Measurements from ENCODE around the gene PPWD1.
"Not testable (repeated sequence)": the region's sequence is repeated elsewhere in the genome, so short reads cannot be mapped to it uniquely, and the experiment has no call there.

PPWD1 gene

DNA sequence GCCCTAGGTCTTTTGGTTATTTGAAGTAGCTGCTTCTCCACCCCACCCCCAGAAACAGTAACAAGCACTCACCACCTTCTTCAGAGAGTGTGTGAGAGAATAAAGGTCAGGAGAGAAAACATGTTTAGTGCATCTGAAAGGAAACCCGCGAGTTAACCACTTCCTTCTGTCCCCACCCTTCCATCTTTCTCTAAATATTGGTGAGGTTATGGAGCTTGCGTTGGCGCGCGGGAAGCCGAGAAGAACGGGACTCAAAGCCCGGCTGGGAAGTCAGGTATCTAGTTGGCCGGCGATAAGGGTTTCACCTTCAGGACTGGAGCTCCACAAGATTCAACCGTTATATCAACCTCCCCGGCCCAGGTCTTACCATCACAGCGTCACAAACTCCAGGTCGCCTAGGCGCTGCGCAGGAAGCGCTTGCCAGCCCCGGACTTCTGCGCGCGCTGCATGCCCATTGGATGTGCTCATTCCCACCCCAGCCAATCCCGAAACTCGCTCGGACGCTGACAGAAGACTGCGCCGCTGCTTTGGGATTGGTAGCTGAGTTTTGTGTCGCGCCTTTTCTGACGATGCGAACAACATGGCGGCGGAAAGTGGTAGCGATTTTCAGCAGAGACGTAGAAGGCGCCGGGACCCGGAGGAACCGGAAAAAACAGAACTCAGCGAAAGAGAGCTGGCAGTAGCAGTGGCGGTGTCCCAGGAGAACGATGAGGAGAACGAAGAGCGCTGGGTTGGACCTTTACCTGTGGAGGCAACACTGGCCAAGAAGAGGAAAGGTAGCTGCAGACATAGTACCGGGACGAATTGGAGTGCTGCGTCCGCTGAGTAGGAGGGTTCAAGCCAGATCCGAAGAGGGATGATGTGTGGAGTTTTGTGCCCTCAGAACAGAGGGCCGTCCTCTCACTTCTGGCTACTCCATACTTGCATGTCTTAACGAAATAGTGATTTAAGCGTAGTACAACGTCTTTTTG lies at the start of gene PPWD1, which contains the start of gene CENPK:
PPWD1 (plus strand) TSS at position 566 of the 971 bp plus-strand sequence; CDS start at position 581, 15 bp downstream.
CENPK (minus strand) TSS at position 438 of the 971 bp plus-strand sequence. CDS start 8,261 bp downstream, outside the sequence.
- DNase-seq, result peak; percentile 96

DNA sequence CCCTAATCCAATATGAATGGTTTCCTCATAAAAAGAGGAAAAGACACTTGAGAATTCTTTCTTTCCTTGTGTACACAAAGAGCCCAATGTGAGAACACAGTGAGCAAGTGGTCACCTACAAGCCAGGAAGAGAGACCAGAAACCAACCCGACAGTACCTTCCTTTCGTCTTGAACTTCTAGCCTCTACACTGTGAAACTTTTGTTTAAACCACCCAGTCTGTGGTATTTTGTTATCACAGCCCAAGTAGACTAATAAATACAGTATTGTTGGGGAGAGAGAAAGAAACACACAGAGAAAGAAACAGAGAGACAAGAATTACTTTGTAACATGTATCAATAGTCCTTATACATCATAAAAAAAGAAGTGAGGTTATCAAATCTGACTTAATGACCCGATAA lies 37.4 kb upstream of the PPWD1 start:
- DNase-seq, result no peak

DNA sequence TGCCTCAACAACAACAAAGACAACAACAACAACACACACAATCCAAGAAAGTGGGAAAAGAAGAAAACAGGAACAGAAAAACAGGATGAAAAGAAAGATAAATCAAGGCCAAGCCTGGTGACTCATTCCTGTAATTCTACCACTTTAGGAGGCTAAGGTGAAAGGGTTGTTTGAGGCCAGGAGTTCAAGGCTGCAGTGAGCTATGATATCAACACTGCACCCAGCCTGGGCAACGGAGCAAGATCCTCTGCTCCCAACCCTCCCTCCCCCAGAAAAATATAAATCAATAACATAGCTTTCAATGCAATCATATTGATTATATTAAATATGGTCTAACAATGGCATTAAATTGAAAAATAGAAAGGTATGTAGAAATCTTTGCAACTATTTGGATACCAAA lies 32.2 kb upstream of the PPWD1 start:
- no peak for DNase-seq

DNA sequence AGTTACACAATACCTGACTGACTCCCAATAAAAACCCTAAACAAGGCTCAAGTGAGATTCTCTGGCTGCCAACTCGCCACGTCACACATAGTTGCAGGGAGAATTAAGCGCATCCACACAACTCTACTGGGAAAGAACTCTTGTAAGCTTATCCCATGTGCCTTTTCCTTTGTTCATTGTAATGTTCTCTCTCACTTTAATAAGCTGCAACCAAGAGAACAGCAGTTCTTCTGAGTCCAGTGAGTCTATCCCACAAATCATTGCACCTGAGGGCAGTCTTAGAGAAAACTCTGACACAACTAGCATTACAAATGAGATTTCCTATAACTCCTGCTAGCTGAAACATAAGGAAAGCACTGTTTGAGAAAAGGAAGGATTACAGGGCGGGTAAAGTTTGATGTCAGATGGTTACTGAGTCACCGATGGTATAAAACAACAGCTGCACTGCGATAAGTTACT lies 27.5 kb upstream of the PPWD1 start:
- no peak for DNase-seq

DNA sequence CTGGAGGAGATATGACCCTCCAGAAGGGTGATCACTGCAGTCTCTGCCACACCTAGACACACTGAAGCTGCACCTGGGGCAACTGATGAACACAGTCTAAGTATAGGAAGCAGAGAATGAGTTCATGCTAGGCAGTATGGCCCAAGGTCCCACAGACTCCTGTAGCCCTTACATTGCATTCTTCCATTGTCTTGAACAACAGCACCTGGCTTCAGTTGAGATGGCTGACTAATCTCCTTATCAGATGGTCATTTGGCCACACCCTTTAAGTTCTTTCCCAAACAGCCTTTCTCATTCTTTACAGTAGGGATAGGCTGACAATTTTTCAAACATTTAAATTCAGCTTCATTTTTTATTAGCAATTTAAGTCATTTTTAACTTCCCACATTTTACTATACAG lies 23.3 kb upstream of the PPWD1 start:
- DNase-seq, result no peak

DNA sequence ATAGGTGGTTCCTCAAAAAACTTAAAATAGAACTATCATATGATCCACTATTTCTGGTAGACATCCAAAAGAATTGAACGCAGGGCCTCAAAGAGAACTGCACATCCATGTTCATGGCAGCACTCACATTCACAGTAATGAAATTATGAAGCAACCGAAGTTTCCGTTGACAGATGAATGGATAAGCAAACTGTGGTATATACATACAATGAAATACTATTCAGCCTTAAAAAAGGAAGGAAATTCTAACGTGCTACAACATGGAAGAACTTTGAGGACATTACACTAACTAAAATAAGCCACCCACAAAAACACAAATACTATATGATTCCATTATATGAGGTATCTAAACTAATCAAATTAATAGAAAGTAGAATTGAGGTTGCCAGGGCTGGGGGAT lies 18.6 kb upstream of the PPWD1 start:
- no peak for DNase-seq

DNA sequence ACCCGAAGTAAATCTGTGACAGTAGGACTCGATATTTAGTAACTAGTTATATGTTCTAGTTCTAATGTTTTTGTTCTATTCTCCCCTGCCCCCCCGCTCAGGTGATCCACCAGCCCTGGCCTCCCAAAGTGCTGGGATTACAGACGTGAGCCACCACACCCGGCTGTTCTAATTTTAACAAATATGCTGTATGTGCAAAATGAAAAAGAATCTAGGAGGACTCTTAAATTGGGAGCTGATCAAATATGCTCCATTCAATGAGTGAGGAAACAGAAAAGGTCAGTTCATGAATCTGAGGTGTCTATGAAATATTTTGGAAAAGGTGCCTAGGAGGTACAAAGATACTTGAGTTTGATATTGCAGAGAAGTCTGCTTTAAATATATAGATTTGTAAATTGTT lies 17.0 kb upstream of the PPWD1 start:
- DNase-seq, result no peak

DNA sequence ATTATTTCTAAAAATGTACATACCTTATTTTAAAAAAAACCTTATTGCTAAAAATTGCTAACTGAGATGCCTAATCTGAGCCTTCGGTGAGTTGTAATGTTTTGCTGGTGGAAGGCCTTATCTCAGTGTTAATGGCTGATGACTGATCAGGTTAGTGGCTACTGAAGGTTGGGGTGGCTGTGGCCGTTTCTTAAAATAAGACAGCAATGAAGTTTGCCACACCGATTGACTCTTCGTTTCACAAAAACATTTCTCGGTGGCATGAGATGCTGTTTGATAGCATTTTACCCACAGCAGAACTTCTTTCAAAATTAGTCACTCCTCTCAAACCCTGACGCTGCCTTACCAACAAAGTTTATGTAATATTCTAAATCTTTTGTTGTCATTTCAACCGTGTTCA lies 14.8 kb upstream of the PPWD1 start:
- no peak for DNase-seq

DNA sequence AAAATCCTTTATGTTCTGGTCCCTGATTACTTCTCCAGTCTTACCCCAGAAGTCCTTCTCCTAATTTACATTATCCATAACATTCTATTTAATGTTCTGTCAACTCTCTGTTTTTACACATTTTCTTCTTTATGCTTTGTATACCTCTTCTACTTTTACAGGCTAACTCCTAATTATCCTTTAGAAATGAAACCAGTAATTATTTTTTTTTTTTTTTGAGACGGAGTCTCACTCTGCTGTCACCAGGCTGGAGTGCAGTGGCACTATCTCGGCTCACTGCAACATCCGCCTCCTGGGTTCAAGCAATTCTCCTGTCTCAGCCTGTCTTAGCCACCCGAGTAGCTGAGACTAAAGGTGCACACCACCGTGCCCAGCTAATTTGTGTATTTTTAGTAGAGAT lies 9.2 kb upstream of the PPWD1 start:
- no peak for DNase-seq

DNA sequence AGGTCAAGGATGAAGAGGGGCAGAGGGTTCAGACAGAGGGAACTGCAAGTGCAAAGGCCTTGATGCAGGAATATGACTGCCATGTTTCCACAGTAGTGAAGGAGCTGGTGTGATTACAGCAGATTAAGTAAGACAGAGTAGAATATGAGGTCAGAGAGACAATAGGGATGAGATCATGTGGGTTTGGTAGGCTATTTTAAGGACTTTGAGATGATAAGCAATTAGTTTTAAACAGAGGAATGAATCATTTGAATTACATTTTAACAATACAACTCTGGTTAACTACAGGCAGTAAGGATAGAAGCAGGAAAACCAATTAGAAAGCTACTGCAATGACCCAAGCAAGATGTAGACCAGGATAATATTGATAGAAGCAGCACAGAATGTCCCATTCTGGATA lies 7.8 kb upstream of the PPWD1 start:
- no peak for DNase-seq

DNA sequence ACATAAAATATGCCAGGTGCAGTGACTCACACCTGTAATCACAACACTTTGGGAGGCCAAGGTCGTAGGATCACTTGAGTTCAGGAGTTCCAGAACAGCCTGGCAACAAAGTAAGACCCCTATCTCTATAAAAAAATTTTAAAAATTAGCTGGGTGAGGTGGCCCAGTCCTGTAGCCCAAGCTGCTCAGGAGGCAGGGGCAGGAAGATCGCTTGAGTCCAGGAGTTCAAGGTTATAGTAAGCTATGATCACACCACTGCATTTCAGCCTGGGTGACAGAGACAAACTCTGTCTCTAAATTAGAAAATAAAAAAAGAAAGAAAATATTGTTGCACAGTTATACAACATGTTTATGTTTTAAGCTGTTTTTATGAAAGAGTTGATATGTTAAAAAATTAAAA lies 6.9 kb upstream of the PPWD1 start:
- DNase-seq, result no peak

DNA sequence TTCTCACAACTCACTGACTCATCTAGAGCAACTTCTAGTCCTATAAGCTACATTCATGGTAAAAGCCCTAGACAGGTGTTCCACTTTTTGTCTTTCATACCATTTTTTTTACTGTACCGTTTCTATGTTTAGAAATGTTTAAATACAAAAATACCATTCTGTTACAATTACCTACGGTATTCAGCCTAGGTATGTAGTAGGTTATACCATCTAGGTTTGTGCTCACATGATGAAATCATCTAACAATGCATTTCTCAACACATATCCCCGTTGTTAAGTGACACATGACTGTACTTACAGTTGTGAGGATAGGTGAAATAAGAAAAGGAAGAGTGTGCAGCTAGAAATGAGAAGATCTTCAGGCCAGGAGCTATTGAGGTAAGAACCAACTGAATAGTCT lies 6.4 kb upstream of the PPWD1 start:
- no peak for DNase-seq

DNA sequence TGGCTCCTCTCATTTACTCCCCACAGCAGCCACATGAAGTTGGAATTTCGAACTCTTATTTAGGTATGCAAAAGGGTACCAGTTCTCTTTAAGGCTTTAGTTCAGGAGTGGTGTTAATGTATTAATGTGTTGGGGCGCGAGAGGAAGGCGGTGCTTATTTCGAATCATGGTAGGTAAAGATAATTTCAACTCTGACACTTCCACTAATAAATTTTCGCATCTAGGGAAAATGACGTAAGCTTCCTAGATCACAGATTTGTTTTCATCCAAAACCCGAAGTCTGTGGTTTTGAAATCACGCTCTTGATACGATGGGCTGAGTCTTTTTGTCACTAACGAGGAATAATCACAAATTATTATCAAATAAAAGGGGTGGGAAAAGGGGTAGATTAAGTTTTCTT lies 681 bp downstream of the PPWD1 start:
- no peak for DNase-seq

DNA sequence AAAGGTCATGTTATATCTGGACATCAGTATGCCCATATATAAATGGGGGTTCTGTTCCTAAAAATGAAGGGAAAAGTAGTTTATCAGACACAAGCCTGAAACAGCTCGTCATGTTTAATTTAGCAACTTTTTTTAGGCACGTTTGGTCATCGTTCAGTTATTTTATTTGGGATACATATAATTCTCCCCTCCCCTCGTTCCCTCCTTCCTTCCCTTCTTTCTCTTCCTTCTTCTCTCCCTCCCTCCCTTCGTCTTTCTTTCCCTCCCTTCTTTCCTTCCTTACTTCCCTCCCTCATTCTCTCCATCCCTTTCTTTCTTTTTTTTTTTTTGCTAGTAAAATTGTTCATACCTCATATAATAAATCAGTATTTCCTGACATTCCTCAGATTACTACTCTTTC lies 3.4 kb downstream of the PPWD1 start:
- DNase-seq, result no peak

DNA sequence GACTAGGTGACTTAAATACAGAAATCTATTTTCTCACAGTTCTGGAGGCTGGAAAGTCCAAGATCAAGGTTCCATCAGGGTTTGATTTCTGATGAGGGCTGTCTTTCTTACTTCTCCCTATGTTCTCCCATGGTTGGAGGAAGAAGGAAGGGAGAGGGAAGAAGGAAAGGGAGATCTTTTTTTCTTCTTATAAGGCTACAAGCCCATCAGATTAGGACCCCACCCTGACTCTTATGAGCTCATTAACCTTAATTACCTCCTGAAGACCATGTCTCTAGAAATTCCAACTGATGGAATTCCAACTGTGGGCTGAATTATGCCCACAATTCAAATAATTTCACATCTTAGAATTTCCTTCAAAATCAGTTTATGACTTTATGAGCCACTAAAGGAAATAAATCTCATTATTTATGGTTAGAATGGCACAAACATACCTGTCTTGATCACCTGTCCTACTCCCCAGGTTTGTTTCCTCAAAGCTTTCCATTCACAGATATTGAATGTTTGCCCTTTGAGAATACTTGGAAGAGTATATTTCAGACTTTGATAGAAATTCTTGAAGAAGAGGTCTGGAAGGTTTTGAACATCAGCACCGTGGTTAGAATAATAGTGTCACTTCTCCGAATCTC lies 7.6 kb downstream of the PPWD1 start:
- no peak for DNase-seq

DNA sequence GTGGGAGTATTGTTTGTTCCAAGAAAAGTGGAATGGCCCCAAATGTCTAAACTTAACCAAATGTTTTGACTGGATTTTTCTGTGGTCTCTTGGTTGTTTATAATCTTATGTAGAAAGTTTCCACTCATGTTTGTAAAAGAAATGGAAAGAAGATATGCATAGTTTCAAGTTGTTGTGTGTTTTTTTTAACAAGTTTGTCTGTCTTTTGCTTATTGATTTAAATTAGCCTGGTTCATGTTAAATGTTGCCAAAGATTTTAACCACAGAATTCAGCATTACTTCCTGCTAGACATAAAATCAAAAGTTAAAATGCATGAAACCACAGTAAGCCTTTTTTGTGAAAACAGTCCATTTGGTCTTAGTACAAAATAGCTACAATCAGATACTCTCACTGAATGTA lies 14.0 kb downstream of the PPWD1 start:
- no peak for DNase-seq

DNA sequence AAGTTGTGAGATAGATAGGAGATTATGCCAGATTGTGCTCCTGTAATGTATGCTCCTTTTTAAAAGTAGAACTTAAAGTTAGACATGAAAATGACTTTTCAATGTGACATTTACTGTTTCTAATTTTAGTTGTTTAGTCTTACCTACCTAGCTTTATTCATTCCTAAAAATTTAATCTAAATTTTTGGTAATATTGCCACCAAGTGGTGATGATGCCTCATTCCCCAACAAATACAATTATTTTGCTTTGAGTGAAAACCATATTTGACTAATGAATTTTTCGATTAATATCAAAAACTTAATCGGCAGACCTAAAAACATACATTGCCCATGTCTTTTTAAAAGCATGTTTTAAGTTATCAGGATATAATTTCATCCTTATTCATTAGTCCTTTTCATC lies 25.6 kb downstream of the PPWD1 start:
- DNase-seq, result no peak

DNA sequence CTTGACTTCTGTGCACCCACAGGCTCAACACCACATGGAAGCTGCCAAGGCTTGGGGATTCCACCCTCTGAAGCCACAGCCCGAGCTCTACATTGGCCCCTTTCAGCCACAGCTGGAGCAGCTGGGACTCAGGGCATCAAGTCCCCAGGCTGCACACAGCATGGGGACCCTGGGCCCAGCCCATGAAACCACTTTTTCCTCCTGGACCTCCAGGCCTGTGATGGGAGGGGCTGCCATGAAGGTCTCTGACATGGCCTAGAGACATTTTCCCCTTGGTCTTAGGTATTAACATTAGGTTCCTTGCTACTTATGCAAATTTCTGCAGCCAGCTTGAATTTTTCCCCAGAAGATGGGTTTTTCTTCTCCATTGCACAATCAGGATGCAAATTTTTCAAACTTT lies 38.7 kb downstream of the PPWD1 start:
- not testable (repeated sequence) for DNase-seq

DNA sequence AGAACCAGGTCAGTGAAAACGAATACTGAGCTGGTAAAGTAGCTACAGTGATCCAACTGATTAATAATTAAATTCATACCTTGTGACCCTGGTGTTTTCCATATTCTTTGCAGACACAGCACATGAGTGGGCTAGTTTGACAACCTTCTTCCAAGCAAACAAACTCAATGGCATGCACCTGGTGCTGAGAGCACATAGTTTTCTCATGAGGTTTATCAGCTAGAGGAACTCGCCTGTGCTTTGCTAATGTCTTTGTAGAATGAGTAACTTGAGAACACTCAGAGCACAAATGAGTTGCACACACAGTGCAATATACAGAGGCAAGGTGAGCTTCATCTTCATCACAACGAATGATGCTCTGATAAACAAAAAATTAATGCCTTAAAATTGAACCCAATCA lies 48.4 kb downstream of the PPWD1 start:
- no peak for DNase-seq

DNA sequence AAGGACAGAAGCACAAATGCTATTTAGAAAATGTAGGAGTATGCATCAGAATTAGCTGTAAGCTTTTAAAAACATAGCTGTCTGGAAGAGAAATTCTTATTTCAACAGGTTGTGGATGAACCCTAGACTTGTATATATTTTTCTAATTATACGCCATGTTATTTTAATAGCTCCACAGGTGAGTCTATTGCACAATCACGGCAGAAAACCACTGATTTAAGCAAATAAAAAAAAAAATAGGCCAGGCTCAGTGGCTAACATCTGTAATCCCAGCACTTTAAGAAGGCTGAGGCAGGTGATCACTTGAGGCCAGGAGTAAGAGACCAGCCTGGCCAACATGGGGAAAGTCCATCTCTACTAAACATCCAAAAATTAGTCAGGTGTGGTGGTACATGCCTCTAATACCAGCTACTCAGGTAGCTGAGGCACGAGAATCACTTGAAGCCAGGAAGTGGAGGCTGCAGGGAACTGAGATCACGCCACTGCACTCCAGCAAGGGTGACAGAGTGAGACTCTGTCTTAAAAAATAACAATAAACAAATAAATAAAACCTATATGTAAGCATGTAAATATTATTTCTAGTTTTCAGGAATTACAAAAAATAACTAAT lies 49.3 kb downstream of the PPWD1 start:
- no peak for DNase-seq

DNA sequence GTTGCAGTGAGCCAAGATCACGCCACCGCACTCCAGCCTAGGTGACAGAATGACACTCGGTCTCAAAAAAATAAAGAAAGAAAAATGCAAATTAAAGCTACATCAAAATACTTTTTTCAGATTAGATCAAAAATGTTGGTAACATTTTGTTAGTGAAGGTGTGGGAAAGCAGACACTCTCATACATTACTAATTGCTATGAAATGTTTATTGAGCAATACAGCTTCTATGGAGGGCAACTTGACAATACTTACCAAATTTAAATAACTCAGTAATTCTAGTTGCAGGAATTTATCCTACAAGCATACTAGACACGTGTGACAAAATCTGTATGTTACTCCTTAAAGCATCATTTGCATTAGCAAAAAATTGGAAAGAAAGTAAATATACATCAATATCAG lies 56.9 kb downstream of the PPWD1 start:
- DNase-seq, result no peak

DNA sequence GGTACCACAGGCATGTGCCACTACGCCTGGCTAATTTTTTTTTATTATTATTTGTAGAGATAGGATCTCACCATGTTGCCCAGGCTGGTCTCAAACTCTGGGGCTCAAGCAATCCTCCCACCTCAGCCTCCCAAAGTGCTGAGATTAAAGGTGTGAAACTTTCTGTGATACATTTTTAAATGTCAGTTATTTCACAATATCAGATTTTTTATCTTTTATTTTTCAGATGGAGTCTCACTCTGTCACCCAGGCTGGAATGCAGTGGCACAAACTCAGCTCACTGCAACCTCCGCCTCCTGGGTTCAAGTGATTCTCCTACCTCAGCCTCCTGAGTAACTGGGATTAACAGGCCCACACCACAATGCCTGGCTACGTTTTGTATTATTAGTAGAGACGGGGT lies 58.9 kb downstream of the PPWD1 start:
- not testable (repeated sequence) for DNase-seq

DNA sequence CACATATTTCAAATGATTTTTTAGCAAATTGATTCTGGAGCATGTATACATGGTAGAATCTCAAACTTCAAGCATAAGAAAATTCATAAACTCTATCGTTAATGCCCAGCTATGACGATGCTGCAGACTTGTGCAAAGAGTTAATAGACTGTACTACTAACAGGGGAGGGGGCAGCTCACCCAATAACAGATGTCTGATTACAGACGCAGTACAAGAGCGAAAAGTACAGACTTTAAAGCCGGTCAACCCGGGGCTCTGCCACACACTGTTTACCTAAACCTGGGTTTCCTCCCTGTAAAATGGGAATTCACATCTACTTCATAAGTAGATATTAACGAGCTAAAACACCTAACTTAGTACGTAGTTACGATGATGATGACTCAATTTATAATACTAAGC lies 60.4 kb downstream of the PPWD1 start:
- DNase-seq, result no peak
